H1 (cell line): Measurements from ENCODE around the gene DYDC2. TPM values are rescaled to one million over a fixed set of nuclear protein-coding genes. Genes with fewer than 3 reads are reported as not detected.

Experiments used
- ASH2L ChIP-seq: fragments of 200-600, 300-600 bp; sonication (generic); IDR thresholded peaks from one replicate; pipeline ENCODE4 v1.7.1; 2017; ENCODE audit warnings: low read length
- CBX8 ChIP-seq: fragments of 300-800, 300-1000 bp; sonication (generic); IDR thresholded peaks from 2 replicates; pipeline ENCODE4 v1.7.1; 2016; ENCODE audit warnings: low read depth, low read length, borderline replicate concordance
- CHD7 ChIP-seq: fragments of 300-600 bp; sonication (generic); IDR thresholded peaks from 2 replicates; pipeline ENCODE4 v1.7.1; 2012; ENCODE audit warnings: low read length, moderate library complexity, mild to moderate bottlenecking, inconsistent platforms; ENCODE audit not compliant: insufficient replicate concordance
- CTBP2 ChIP-seq: IDR thresholded peaks from 2 replicates; pipeline ENCODE4 v1.7.0; 2011; ENCODE audit warnings: borderline replicate concordance, mild to moderate bottlenecking, moderate library complexity, mixed read lengths, low read length; ENCODE audit not compliant: insufficient read depth, insufficient read length
- EGR1 ChIP-seq: IDR thresholded peaks from 2 replicates; pipeline ENCODE4 v1.6.1; 2011; ENCODE audit warnings: low read depth, low read length, borderline replicate concordance
- JUND ChIP-seq: IDR thresholded peaks from 2 replicates; pipeline ENCODE4 v1.6.1; 2011; ENCODE audit warnings: mild to moderate bottlenecking, improper control_type of control experiment, low read length
- MAFK ChIP-seq: IDR thresholded peaks from 2 replicates; pipeline ENCODE4 v1.6.1; 2012; ENCODE audit warnings: low read depth, mild to moderate bottlenecking, improper control_type of control experiment, low read length
- POLR2A ChIP-seq, 2 experiments: IDR thresholded peaks; 1 replicate in 1 of 2; 2 replicates in 1 of 2; pipeline ENCODE4 v1.6.1; 2011; ENCODE audit warnings: low read depth in 2 of 2, low read length in 2 of 2, mild to moderate bottlenecking in 2 of 2; ENCODE audit errors: control extremely low read depth in 1 of 2
- RXRA ChIP-seq: IDR thresholded peaks from 2 replicates; pipeline ENCODE4 v1.6.1; 2011; ENCODE audit warnings: low read depth, mild to moderate bottlenecking, low read length, moderate library complexity; ENCODE audit not compliant: insufficient read depth
- SIN3A ChIP-seq, 2 experiments: IDR thresholded peaks in 1 of 2; conservative IDR thresholded peaks in 1 of 2; 2 replicates each; pipeline ENCODE4 v1.6.1; 2011 to 2012; ENCODE audit warnings: low read length in 2 of 2, improper control_type of control experiment in 1 of 2, low read depth in 1 of 2, mild to moderate bottlenecking in 1 of 2
- SIX5 ChIP-seq: IDR thresholded peaks from 2 replicates; pipeline ENCODE4 v1.6.1; 2011; ENCODE audit warnings: mild to moderate bottlenecking, low read depth, low read length
- TAF1 ChIP-seq: IDR thresholded peaks from 2 replicates; pipeline ENCODE4 v1.6.1; 2011; ENCODE audit warnings: mild to moderate bottlenecking, low read depth, low read length
- polyA plus RNA-seq, 7 experiments: library from polyadenylated mRNA; depleted of rRNA in 3 of 7; stranded (reverse) in 5 of 7; unstranded in 2 of 7; fragments of >200 nt in 5 of 7; fragments of 200-250 nt in 2 of 7; gene quantifications; 1 replicate in 5 of 7; 2 replicates in 1 of 7; 4 replicates in 1 of 7; pipeline versions ENCODE4 v1.2.1 to v1.2.3, GENCODE V29; 2011 to 2013; ENCODE audit warnings: missing spikeins in 2 of 7, mixed read lengths in 2 of 7
- total RNA-seq: library from RNA; stranded (reverse); fragmentation: NEBNext Ultra II Directional; extraction: Animal tissue kit (Norgen Biotek cat#: 25700); gene quantifications from 2 replicates; pipeline ENCODE4 v1.2.1, GENCODE V29; 2021

Gene DYDC2
- total and polyA plus RNA-seq, 2 of the 8 experiments (the other 6 are each of a cell fraction or from before 2014, with no cell fraction given): 1.5 to 5.2 TPM

- TF ChIP-seq CHD7 (no peak), ASH2L (no peak), MAFK (no peak), EGR1 (no peak), CTBP2 (no peak), POLR2A (IDR thresholded peaks at IDR 0.05; ENCODE audit: control extremely low read depth in 1 of 2, low read depth in 2 of 2, low read length in 2 of 2) (no peak), JUND (no peak), CBX8 (no peak), SIX5 (no peak), SIN3A (conservative IDR thresholded peaks at IDR 0.05 in 1 of 2, IDR thresholded peaks at IDR 0.05 in 1 of 2; ENCODE audit: low read depth in 1 of 2, low read length in 2 of 2) (no peak), RXRA (no peak), TAF1 (no peak)
Observed at GRCh38 chr10:80365510-80365909, 8.9 kb downstream of the DYDC2 start (continued).
